ENCODE data around the gene MGST2. TPM values are rescaled to one million over a fixed set of nuclear protein-coding genes. Genes with fewer than 3 reads are reported as not detected.

MGST2 gene
- total and polyA plus RNA-seq, 4 donors = 69.6 to 170 (median 90.7) TPM

GRCh38 chr4:139689093-139689722 lies 23.6 kb downstream of the MGST2 start (continued):
- TF ChIP-seq HNF4G (IDR thresholded peaks at IDR 0.05) (peak; percentile 99), SP1 (IDR thresholded peaks at IDR 0.05) (peak; percentile 97), RXRA (IDR thresholded peaks at IDR 0.05) (peak; percentile 96 to 97), TAF1 (conservative IDR thresholded peaks at IDR 0.05) (peak; percentile 29)

- Histone ChIP-seq H3K27me3 (ENCODE audit: control insufficient read depth in 4 of 4, insufficient read depth in 4 of 4, low read length in 3 of 4) (no peaks in the 10 kb centered on the region), H3K4me3 (ENCODE audit: low read depth in 1 of 3, low read length in 3 of 3) (no peak overlapping the region), H3K9me3 (ENCODE audit: control insufficient read depth in 4 of 4, low read length in 3 of 4) (no peaks in the 10 kb centered on the region), H3K27ac (ENCODE audit: low read depth in 1 of 2, low read length in 2 of 2) (peak overlapping the region; percentile 32 to 71), H3K4me1 (ENCODE audit: control insufficient read depth in 4 of 4, insufficient read depth in 4 of 4, low read length in 3 of 4) (peaks cover 24 to 68% (median 59%) of the 10 kb centered on the region in 4 donors), H3K36me3 (ENCODE audit: control insufficient read depth in 4 of 4, insufficient read depth in 3 of 4, low read depth in 1 of 4, low read length in 3 of 4) (peaks cover 0 to under 1% (median 0%) of the 10 kb centered on the region in 4 donors), H3K9ac (ENCODE audit: low read depth in 1 of 2, low read length in 2 of 2) (no peak overlapping the region)
- no peak for DNase-seq (ENCODE audit: low spot score)
- TF ChIP-seq FOXA1 (IDR thresholded peaks at IDR 0.05) = no peak
- TF ChIP-seq REST (IDR thresholded peaks at IDR 0.05) = no peak
- TF ChIP-seq NR2F2 (IDR thresholded peaks at IDR 0.05) = no peak
- TF ChIP-seq ZBTB33 (IDR thresholded peaks at IDR 0.05) = no peak
- TF ChIP-seq EGR1 (IDR thresholded peaks at IDR 0.05; ENCODE audit: low read depth in 2 of 2) = no peak
- no peak for TF ChIP-seq GABPA (IDR thresholded peaks at IDR 0.05 in 1 of 2, conservative IDR thresholded peaks at IDR 0.05 in 1 of 2)
- no peak for TF ChIP-seq FOXA2 (IDR thresholded peaks at IDR 0.05)
Measured at GRCh38 chr4:139690419-139690818, 24.8 kb downstream of the MGST2 start.

- H3K27ac ChIP-seq (ENCODE audit: low read depth in 1 of 2, low read length in 2 of 2) = peak overlapping the region; percentile 70 to 84
- H3K4me3 ChIP-seq (ENCODE audit: low read depth in 1 of 3, low read length in 3 of 3) = no peak overlapping the region
- peaks cover 0 to 18% (median 13%) of the 10 kb centered on the region in 4 donors for H3K36me3 ChIP-seq (ENCODE audit: control insufficient read depth in 4 of 4, insufficient read depth in 3 of 4, low read depth in 1 of 4, low read length in 3 of 4)
- WGBS = 22% methylated on average over 4 of the region's 4 CpGs
- peaks cover 20 to 56% (median 48%) of the 10 kb centered on the region in 4 donors for H3K4me1 ChIP-seq (ENCODE audit: control insufficient read depth in 4 of 4, insufficient read depth in 4 of 4, low read length in 3 of 4)
- no peaks in the 10 kb centered on the region for H3K27me3 ChIP-seq (ENCODE audit: control insufficient read depth in 4 of 4, insufficient read depth in 4 of 4, low read length in 3 of 4)
- H3K9ac ChIP-seq (ENCODE audit: low read depth in 1 of 2, low read length in 2 of 2) = no peak overlapping the region
- H3K9me3 ChIP-seq (ENCODE audit: control insufficient read depth in 4 of 4, low read length in 3 of 4) = no peaks in the 10 kb centered on the region
- DNase-seq (ENCODE audit: low spot score) = no peak
- TF ChIP-seq REST (IDR thresholded peaks at IDR 0.05) (peak; percentile 56), TAF1 (conservative IDR thresholded peaks at IDR 0.05) (no peak), EGR1 (IDR thresholded peaks at IDR 0.05; ENCODE audit: low read depth in 2 of 2) (no peak), FOXA2 (IDR thresholded peaks at IDR 0.05) (peak; percentile 63), GABPA (IDR thresholded peaks at IDR 0.05 in 1 of 2, conservative IDR thresholded peaks at IDR 0.05 in 1 of 2) (peak in 1 of 2 donors; percentile 43), CTCF (IDR thresholded peaks at IDR 0.05; ENCODE audit: low read depth, low read length, missing input control) (no peak), RXRA (IDR thresholded peaks at IDR 0.05) (peak; percentile 93), HNF4A (conservative IDR thresholded peaks at IDR 0.05) (peak; percentile 100), YY1 (IDR thresholded peaks at IDR 0.05) (peak; percentile 66), RAD21 (IDR thresholded peaks at IDR 0.05) (peak; percentile 51 to 61), ATF3 (IDR thresholded peaks at IDR 0.05) (peak; percentile 76), JUND (IDR thresholded peaks at IDR 0.05) (peak; percentile 82 to 93)
Measured at GRCh38 chr4:139692309-139693012, 26.8 kb downstream of the MGST2 start.
